Tibial nerve (tissue), 4 donors: ENCODE results near the gene AGTRAP.

Source experiments
- CTCF ChIP-seq, 5 experiments: fragments of 200-600 bp in 3 of 5; fragments of 450-650 bp in 2 of 5; sonication (generic) in 3 of 5; IDR thresholded peaks; one replicate each; pipeline ENCODE4 v1.5.1; 2016 to 2019; ENCODE audit warnings: antibody characterized with exemption in 5 of 5, mild to moderate bottlenecking in 3 of 5, moderate library complexity in 2 of 5
- EP300 ChIP-seq, 2 donors: sonication (generic); formaldehyde crosslinking; IDR thresholded peaks; one replicate each; pipeline ENCODE4 v1.6.1; 2017; ENCODE audit warnings: antibody characterized with exemption in 2 of 2, mild to moderate bottlenecking in 1 of 2
- POLR2A ChIP-seq, 2 donors: fragments of 450-650 bp; IDR thresholded peaks; one replicate each; pipeline ENCODE4 v1.6.1; 2017; ENCODE audit warnings: antibody characterized with exemption in 2 of 2, mild to moderate bottlenecking in 2 of 2, moderate library complexity in 2 of 2

DNA sequence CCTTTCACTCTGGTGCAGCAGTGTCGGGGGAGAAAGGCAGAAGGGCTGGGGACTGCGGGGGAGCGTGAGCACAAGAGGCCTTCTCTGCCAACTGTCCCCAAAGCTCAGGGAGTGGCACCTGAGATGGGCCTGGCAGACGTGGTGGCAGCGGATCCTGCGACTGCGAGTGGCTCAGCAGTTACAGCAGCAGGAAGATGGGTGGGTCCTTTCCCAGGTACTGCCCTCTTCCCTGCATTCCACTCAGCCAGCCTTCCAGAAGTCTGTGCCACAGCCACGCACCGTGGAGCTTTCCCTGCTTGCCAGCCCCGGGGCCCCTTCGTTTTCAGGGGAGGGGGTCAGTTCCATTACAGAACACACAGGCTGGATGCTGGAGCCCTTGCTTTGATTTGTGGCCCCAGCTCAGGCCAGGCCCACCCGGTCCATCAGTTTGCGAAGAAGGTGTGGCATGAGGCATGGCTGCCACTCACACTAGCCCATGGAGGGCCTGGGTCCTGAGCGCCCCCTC lies 52.7 kb downstream of the AGTRAP start:
- TF ChIP-seq CTCF (IDR thresholded peaks at IDR 0.05) (no peak), POLR2A (IDR thresholded peaks at IDR 0.05) (no peak), EP300 (IDR thresholded peaks at IDR 0.05) (no peak)
